HCT116 (cell line): ENCODE results near the gene SRRM1. TPM values are rescaled to one million over a fixed set of nuclear protein-coding genes. Genes with fewer than 3 reads are reported as not detected.
"Not testable (repeated sequence)": the region's sequence is repeated elsewhere in the genome, so short reads cannot be mapped to it uniquely, and the experiment has no call there.

Experiments
- ATAC-seq: fragments of 200-7000 bp; cut with Tn5 transposase; 2 replicates; pipeline ENCODE4 v1.9.1; 2020; ENCODE audit warnings: mild to moderate bottlenecking, moderate library complexity
- BruUV-seq: library from RNA; stranded (reverse); fragments of 400-500 nt; replicated peaks from 2 replicates; lab custom pipeline; 2021; lab: Mats Ljungman, UMichigan
- CTCF ChIA-PET: fragments of 300-600 bp; sonication (Branson Sonifier 250); formaldehyde crosslinking; loops from one replicate; lab custom pipeline; 2021; ENCODE audit warnings: antibody characterized with exemption; lab: Charles Lee
- POLR2A ChIA-PET: fragments of 300-600, 350-600 bp; sonication (Branson Sonifier 250); formaldehyde crosslinking; loops from one replicate; lab custom pipeline; 2021; ENCODE audit warnings: antibody characterized with exemption; lab: Charles Lee
- RAD21 ChIA-PET, 2 experiments: fragments of 300-600 bp; sonication (Branson Sonifier 250); formaldehyde crosslinking; loops; one replicate each; lab custom pipeline; 2023; ENCODE audit warnings: low total read pairs in 2 of 2; ENCODE audit not compliant: uncharacterized antibody in 2 of 2, unreplicated experiment in 2 of 2, low non-redundant PET in 1 of 2; lab: Charles Lee
- DNase-seq: peaks from one replicate; pipeline ENCODE4 v3.0.0-alpha.2; 2010; ENCODE audit warnings: low read depth, low spot score
- H2AFZ ChIP-seq: fragments of 200-600 bp; shearing (Covaris generic), sonication (generic); 2 replicates; pipeline ENCODE4 v1.6.1; 2017; ENCODE audit warnings: low read depth, mixed run types, mixed read lengths, antibody characterized with exemption, low read length; ENCODE audit not compliant: poor library complexity, severe bottlenecking
- H3K27ac ChIP-seq: 2 replicates; pipeline ENCODE4 v1.5.1; 2012; ENCODE audit warnings: low read depth, low read length
- H3K27me3 ChIP-seq: fragments of 200-600 bp; sonication (generic); 2 replicates; pipeline ENCODE4 v1.6.1; 2016; ENCODE audit warnings: mixed run types, low read length, mixed read lengths; ENCODE audit not compliant: insufficient read depth
- H3K36me3 ChIP-seq, 2 experiments: fragments of 200-500 bp in 1 of 2; fragments of 200-600 bp in 1 of 2; sonication (Bioruptor generic) in 1 of 2; sonication (generic) in 1 of 2; 2 replicates each; pipeline versions ENCODE4 v1.5.1 to v1.6.1; 2014 to 2016; ENCODE audit warnings: low read length in 2 of 2, inconsistent platforms in 1 of 2, mixed read lengths in 1 of 2, mixed run types in 1 of 2; ENCODE audit not compliant: insufficient read depth in 2 of 2, control insufficient read depth in 1 of 2
- H3K4me1 ChIP-seq, 2 experiments: fragments of 200-600 bp in 1 of 2; sonication (generic) in 1 of 2; 2 replicates each; pipeline versions ENCODE4 v1.5.1 to v1.6.1; 2012 to 2017; ENCODE audit warnings: low read length in 2 of 2, inconsistent platforms in 1 of 2, mild to moderate bottlenecking in 1 of 2, mixed read lengths in 1 of 2, mixed run types in 1 of 2, moderate library complexity in 1 of 2; ENCODE audit not compliant: insufficient read depth in 2 of 2, control insufficient read depth in 1 of 2
- H3K4me2 ChIP-seq: fragments of 200-600 bp; sonication (generic); 2 replicates; pipeline ENCODE4 v1.6.1; 2017; ENCODE audit warnings: mixed run types, low read length, mixed read lengths
- H3K4me3 ChIP-seq, 2 experiments: fragments of 200-600 bp in 1 of 2; sonication (generic) in 1 of 2; replicated peaks in 1 of 2; 2 replicates each; pipeline ENCODE4 v1.5.1; 2011 to 2016; ENCODE audit warnings: low read length in 2 of 2, control low read depth in 1 of 2, low read depth in 1 of 2, mild to moderate bottlenecking in 1 of 2, mixed read lengths in 1 of 2, mixed run types in 1 of 2
- H3K79me2 ChIP-seq: fragments of 200-600 bp; sonication (generic); 2 replicates; pipeline ENCODE4 v1.6.1; 2017; ENCODE audit warnings: mild to moderate bottlenecking, mixed run types, low read length, moderate library complexity, mixed read lengths; ENCODE audit not compliant: insufficient read depth
- H3K9ac ChIP-seq: fragments of 200-600 bp; sonication (generic); 2 replicates; pipeline ENCODE4 v1.6.1; 2016; ENCODE audit warnings: low read length, mixed read lengths
- H3K9me2 ChIP-seq: fragments of 200-600 bp; sonication (generic), shearing (Covaris generic); 2 replicates; pipeline ENCODE4 v1.6.1; 2017; ENCODE audit warnings: mixed run types, mild to moderate bottlenecking, moderate library complexity; ENCODE audit not compliant: insufficient read depth
- H3K9me3 ChIP-seq, 2 experiments: fragments of 200-500 bp in 1 of 2; fragments of 200-600 bp in 1 of 2; sonication (Bioruptor generic) in 1 of 2; sonication (generic) in 1 of 2; 2 replicates each; pipeline ENCODE4 v1.6.1; 2014 to 2017; ENCODE audit warnings: low read length in 2 of 2, mixed read lengths in 2 of 2, inconsistent platforms in 1 of 2, low read depth in 1 of 2, mild to moderate bottlenecking in 1 of 2, mixed run types in 1 of 2, moderate library complexity in 1 of 2; ENCODE audit not compliant: control insufficient read depth in 1 of 2, insufficient read depth in 1 of 2
- H4K20me1 ChIP-seq: fragments of 200-600 bp; sonication (generic), shearing (Covaris generic); 2 replicates; pipeline ENCODE4 v1.6.1; 2017; ENCODE audit warnings: mixed run types, mild to moderate bottlenecking, moderate library complexity; ENCODE audit not compliant: insufficient read depth
- CTCF ChIP-seq, 3 experiments: fragments of 200-600 bp in 1 of 3; sonication (generic) in 1 of 3; IDR thresholded peaks in 2 of 3; conservative IDR thresholded peaks in 1 of 3; 2 replicates each; pipeline ENCODE4 v1.5.1; 2012 to 2017; ENCODE audit warnings: low read depth in 2 of 3, low read length in 2 of 3, antibody characterized with exemption in 1 of 3, borderline replicate concordance in 1 of 3, control low read depth in 1 of 3, mild to moderate bottlenecking in 1 of 3, mixed read lengths in 1 of 3, mixed run types in 1 of 3, moderate library complexity in 1 of 3; ENCODE audit not compliant: insufficient read depth in 1 of 3
- EZH2phosphoT487 ChIP-seq: fragments of 200-600 bp; IDR thresholded peaks from 2 replicates; pipeline ENCODE4 v1.6.1; 2018; ENCODE audit warnings: antibody characterized with exemption, borderline replicate concordance
- JUND ChIP-seq: IDR thresholded peaks from 2 replicates; pipeline ENCODE4 v1.6.1; 2012
- REST ChIP-seq: IDR thresholded peaks from 2 replicates; pipeline ENCODE4 v1.6.1; 2012; ENCODE audit warnings: low read depth
- SP1 ChIP-seq: IDR thresholded peaks from 2 replicates; pipeline ENCODE4 v1.6.1; 2012; ENCODE audit warnings: low read depth
- TCF7L2 ChIP-seq: IDR thresholded peaks from 2 replicates; pipeline ENCODE4 v1.7.0; 2011; ENCODE audit warnings: borderline replicate concordance, inconsistent platforms; ENCODE audit not compliant: insufficient read depth, insufficient read length; ENCODE audit errors: extremely low read depth
- YY1 ChIP-seq: IDR thresholded peaks from 2 replicates; pipeline ENCODE4 v1.6.1; 2011; ENCODE audit warnings: low read length, low read depth, moderate library complexity, mild to moderate bottlenecking; ENCODE audit not compliant: insufficient replicate concordance; ENCODE audit errors: extremely low read depth
- ZBTB33 ChIP-seq: IDR thresholded peaks from 2 replicates; pipeline ENCODE4 v1.6.1; 2011; ENCODE audit warnings: mild to moderate bottlenecking, low read length, moderate library complexity; ENCODE audit not compliant: insufficient replicate concordance; ENCODE audit errors: extremely low read depth
- ZFX ChIP-seq: fragments of 450-650 bp; IDR thresholded peaks from 2 replicates; pipeline ENCODE4 v1.6.1; 2017
- intact Hi-C: fragments of 100-400 bp; cut with micrococcal nuclease; formaldehyde crosslinking; loops from 2 replicates; pipeline ENCODE4 v1.10.0; 2022
- total RNA-seq: library from RNA; stranded (reverse); gene quantifications from one replicate; pipeline ENCODE4 v1.2.1, GENCODE V29; 2021; ENCODE audit not compliant: unreplicated experiment

The SRRM1 gene
- total RNA-seq, 1 experiment from 2014 or later: 184 TPM

- TF ChIP-seq CTCF (IDR thresholded peaks at IDR 0.05 in 2 of 3, conservative IDR thresholded peaks at IDR 0.05 in 1 of 3; ENCODE audit: borderline replicate concordance in 1 of 3, insufficient read depth in 1 of 3, low read depth in 2 of 3, low read length in 2 of 3): no peak
- TF ChIP-seq TCF7L2: no peak
- TF ChIP-seq SP1: no peak
- no peak for TF ChIP-seq JUND
These were observed 21.5 kb downstream of the SRRM1 start (continued) for GRCh38 chr1:24664507-24665033.

- H3K4me2 ChIP-seq: no peak overlapping the region
- no peaks in the 10 kb centered on the region for H3K9me2 ChIP-seq
- H3K4me3 ChIP-seq: no peak overlapping the region
- no peak for DNase-seq
- H3K79me2 ChIP-seq: peaks cover 80% of the 10 kb centered on the region
- ChIA-PET POLR2A (no interaction called here), RAD21 (no interaction called here), CTCF (no interaction called here)
- H3K36me3 ChIP-seq: peaks cover 83 to 84% of the 10 kb centered on the region in 2 experiments
- no TSS peak for BruUV-seq
- H3K4me1 ChIP-seq: no peaks in the 10 kb centered on the region
- no peaks in the 10 kb centered on the region for H3K27me3 ChIP-seq
- H3K27ac ChIP-seq: no peak overlapping the region
- no peak overlapping the region for H2AFZ ChIP-seq
- TF ChIP-seq SP1 (no peak), EZH2phosphoT487 (no peak), ZBTB33 (no peak), REST (no peak), YY1 (no peak), ZFX (no peak)
- H3K9me3 ChIP-seq: no peaks in the 10 kb centered on the region
- intact Hi-C loops: no loop called here
- no peaks in the 10 kb centered on the region for H4K20me1 ChIP-seq
- no peak for ATAC-seq
- H3K9ac ChIP-seq: no peak overlapping the region
These were observed 23.7 kb downstream of the SRRM1 start for GRCh38 chr1:24666794-24667193.

- Histone ChIP-seq H3K36me3 (peaks cover 72 to 73% of the 10 kb centered on the region in 2 experiments), H3K79me2 (peaks cover 42% of the 10 kb centered on the region)
- H3K9me2 ChIP-seq, H3K27ac ChIP-seq, H3K4me1 ChIP-seq, H3K9me3 ChIP-seq, H3K9ac ChIP-seq, CTCF ChIA-PET, H3K4me3 ChIP-seq, ATAC-seq, BruUV-seq, H4K20me1 ChIP-seq, POLR2A ChIA-PET, DNase-seq, H3K4me2 ChIP-seq, H2AFZ ChIP-seq, intact Hi-C loops, H3K27me3 ChIP-seq, RAD21 ChIA-PET: not testable (repeated sequence)
These were observed 28.3 kb downstream of the SRRM1 start for GRCh38 chr1:24671372-24671771.
